Measurements from ENCODE around the gene CAPN11.

DNA sequence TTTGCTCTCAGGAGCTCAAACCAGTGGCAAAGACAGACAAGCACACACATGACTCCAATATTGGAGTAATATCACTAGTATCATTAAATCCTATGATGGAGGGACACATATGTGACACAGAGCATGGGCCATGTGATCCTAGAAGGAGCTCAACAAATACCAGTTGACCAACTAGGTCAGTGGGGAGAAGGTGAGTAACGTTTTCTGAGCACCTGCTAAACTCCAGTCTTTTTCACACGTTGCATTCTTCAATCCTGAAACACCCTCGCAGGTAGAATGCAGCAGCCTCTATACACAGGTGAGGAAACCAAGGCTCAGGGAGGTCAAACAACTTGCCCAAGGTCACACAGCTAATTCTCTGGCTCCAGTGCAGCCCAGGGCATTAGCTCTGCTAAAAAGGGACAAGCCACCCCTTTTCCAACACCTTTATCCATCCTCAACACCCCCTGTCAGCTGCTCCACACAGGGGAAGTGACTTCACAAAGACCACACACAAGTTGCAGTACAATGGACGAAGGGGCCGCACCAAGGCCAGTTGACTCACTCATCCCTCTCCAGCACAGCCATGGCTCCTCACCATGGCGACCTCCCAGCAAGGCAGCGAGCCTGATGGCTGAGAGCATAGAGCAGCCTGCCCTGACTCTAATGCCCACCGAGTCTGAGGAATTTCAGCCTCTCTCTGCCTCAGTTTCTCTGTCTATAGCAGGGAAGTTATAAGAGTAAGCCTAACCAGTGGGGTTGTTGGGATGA is 4.4 kb downstream of the CAPN11 start:
- TF ChIP-seq, protein P1, sequence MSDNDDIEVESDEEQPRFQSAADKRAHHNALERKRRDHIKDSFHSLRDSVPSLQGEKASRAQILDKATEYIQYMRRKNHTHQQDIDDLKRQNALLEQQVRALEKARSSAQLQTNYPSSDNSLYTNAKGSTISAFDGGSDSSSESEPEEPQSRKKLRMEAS (IDR thresholded peaks at IDR 0.05; ENCODE audit: insufficient read depth, insufficient read length) = no peak
- TF ChIP-seq, protein P2, sequence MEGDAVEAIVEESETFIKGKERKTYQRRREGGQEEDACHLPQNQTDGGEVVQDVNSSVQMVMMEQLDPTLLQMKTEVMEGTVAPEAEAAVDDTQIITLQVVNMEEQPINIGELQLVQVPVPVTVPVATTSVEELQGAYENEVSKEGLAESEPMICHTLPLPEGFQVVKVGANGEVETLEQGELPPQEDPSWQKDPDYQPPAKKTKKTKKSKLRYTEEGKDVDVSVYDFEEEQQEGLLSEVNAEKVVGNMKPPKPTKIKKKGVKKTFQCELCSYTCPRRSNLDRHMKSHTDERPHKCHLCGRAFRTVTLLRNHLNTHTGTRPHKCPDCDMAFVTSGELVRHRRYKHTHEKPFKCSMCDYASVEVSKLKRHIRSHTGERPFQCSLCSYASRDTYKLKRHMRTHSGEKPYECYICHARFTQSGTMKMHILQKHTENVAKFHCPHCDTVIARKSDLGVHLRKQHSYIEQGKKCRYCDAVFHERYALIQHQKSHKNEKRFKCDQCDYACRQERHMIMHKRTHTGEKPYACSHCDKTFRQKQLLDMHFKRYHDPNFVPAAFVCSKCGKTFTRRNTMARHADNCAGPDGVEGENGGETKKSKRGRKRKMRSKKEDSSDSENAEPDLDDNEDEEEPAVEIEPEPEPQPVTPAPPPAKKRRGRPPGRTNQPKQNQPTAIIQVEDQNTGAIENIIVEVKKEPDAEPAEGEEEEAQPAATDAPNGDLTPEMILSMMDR (IDR thresholded peaks at IDR 0.05; ENCODE audit: extremely low read depth in 1 of 2, insufficient read depth in 1 of 2, low read depth in 1 of 2, low read length in 2 of 2) = no peak
- TF ChIP-seq POLR2A (IDR thresholded peaks at IDR 0.05; ENCODE audit: low read depth, low read length) = no peak
- TF ChIP-seq FOS (IDR thresholded peaks at IDR 0.05; ENCODE audit: borderline replicate concordance, insufficient read depth, low read length) = no peak
- no peak for TF ChIP-seq EZH2 (IDR thresholded peaks at IDR 0.05; ENCODE audit: borderline replicate concordance, low read depth, low read length, severe bottlenecking)
- no peak for TF ChIP-seq MYC (IDR thresholded peaks at IDR 0.05; ENCODE audit: low read depth, low read length)
- TF ChIP-seq POLR2AphosphoS5 (IDR thresholded peaks at IDR 0.05; ENCODE audit: insufficient read depth, low read depth, low read length) = no peak
- TF ChIP-seq JUN (IDR thresholded peaks at IDR 0.05; ENCODE audit: borderline replicate concordance, insufficient read depth, insufficient read length, low read depth) = no peak

Data from endothelial cell of umbilical vein (primary cell).